T47D (cell line): ENCODE results near the gene PDE4B.

Source experiments
- DNase-seq, 2 experiments: peaks; one replicate each; pipeline versions ENCODE4 v3.0.0 to v3.0.0-alpha.2; 2011 to 2012; ENCODE audit warnings: low read depth in 1 of 2, low spot score in 1 of 2
- JUND ChIP-seq: IDR thresholded peaks from 2 replicates; pipeline ENCODE4 v1.6.1; 2012; ENCODE audit warnings: low read depth
- in situ Hi-C: cut with HindIII; loops from 2 replicates; pipeline ENCODE4 v1.10.0; 2016; ENCODE audit warnings: low sequenced_read_pairs, low pct_unique_long_range_greater_than_20kb

The PDE4B gene

GRCh38 chr1:65979136-65980044 is 186.7 kb downstream of the PDE4B start:
- no peak for DNase-seq
- TF ChIP-seq JUND: no peak
- in situ Hi-C loops: no loop called here

- no peak for TF ChIP-seq JUND
- in situ Hi-C loops: no loop called here
- no peak for DNase-seq
These were observed 187.5 kb downstream of the PDE4B start for GRCh38 chr1:65980237-65980636.

- no peak for TF ChIP-seq JUND
- no peak for DNase-seq
- in situ Hi-C loops: no loop called here
These were observed 190.8 kb downstream of the PDE4B start for GRCh38 chr1:65983500-65983899.

GRCh38 chr1:65985393-65986066 is 192.8 kb downstream of the PDE4B start:
- in situ Hi-C loops: no loop called here
- DNase-seq: no peak
- TF ChIP-seq JUND: no peak

GRCh38 chr1:65986146-65986545 is 193.5 kb downstream of the PDE4B start:
- in situ Hi-C loops: no loop called here
- TF ChIP-seq JUND: no peak
- DNase-seq: no peak

GRCh38 chr1:65990161-65990560 is 197.5 kb downstream of the PDE4B start:
- DNase-seq: no peak
- TF ChIP-seq JUND: no peak
- in situ Hi-C loops: no loop called here

- no peak for DNase-seq
- no peak for TF ChIP-seq JUND
- in situ Hi-C loops: no loop called here
These were observed 199.0 kb downstream of the PDE4B start for GRCh38 chr1:65991694-65992093.

DNA sequence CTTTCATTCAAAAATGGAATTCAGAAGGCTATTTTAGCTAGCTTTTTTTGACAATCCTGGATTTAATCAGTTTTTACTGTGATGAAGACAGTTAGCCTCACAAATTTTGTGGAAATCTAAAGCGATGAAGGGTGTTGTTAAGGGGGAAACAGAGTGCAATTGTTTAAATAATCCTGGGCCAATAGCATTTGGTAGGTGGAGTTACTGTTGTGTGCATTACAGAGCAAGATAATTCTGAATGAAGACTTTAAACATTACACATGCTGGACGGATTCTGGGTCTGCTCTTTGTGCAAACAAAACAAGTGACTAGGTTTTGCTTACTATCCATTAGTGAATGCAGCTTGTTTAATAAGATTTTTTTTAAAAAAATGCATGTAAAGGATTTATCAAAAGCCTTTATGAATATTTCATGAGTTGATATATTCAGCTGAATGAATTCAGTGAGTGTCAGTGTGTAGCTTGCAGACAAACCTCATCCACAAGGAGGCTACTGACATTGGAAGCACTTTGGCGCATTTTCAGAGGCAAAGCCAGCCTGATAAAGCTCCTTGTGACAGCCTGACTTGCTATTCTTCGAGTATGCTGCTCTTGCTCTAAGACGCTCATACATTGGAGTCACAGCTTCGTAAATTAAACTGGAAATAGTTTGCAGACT is 199.6 kb downstream of the PDE4B start:
- in situ Hi-C loops: no loop called here
- DNase-seq: peak in 1 of 2 experiments; percentile 15
- no peak for TF ChIP-seq JUND

GRCh38 chr1:65992831-65993271 is 200.2 kb downstream of the PDE4B start:
- in situ Hi-C loops: no loop called here
- TF ChIP-seq JUND: no peak
- peak in 1 of 2 experiments; percentile 2 for DNase-seq

DNA sequence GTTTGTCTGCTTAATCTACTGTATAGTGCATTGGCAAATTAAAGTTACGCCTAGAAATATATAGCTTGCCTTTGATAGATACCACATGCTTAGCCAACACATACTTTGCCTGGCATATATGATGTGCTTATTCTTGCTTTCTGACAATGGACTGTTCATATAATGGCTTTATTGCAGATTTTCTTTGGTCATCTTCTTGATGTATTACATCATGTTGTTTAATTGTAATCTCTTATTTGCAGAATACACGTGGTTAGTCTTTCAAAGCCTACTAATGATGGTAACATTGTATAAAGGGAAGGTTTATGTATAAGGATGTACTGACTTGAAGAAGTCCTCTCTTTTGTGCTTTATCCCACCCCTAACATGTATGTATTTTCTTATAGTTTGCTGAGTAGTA is 201.5 kb downstream of the PDE4B start:
- in situ Hi-C loops: no loop called here
- no peak for TF ChIP-seq JUND
- no peak for DNase-seq

DNA sequence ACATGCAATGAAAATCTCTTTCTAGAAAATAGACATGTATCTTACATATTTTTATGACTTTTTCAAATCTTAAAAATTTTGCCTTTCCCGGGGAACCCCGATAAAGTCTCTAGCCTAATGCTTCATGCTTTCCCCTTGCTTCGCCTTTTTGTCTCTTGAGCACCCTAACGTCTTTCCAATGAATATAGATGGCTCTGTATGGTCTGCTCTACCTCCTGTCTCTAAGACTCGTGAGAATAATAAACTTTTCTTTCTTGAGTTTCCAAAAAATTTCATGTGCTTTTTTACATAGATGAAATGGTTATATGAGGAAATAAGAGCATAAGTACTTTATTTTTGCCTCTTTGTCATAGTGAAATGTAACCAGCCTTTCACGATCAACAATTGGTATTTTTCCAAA is 202.6 kb downstream of the PDE4B start:
- DNase-seq: no peak
- TF ChIP-seq JUND: no peak
- in situ Hi-C loops: no loop called here

DNA sequence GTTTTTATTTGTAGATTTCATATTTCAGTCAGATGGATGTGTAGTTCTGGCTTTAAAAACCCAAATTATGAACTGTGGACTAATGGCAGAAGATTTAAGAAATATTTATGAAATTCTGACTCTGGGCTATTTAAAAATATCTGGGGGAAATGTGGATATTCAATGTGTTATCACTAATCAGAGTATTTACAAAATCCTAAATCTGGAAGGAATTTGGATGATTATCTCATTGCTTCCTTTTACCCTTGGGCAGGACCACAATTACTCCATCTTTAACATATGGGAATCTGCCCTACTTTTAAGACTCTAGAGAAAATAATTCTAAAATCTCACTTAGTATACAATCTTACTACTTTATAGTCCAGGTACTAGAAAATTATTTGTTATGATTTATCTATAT is 203.2 kb downstream of the PDE4B start:
- TF ChIP-seq JUND: no peak
- no peak for DNase-seq
- in situ Hi-C loops: no loop called here

GRCh38 chr1:65997693-65998092 is 205.0 kb downstream of the PDE4B start:
- no peak for DNase-seq

More at GRCh38 chr1:65997693-65998092, 205.0 kb downstream of the PDE4B start:
- in situ Hi-C loops: no loop called here
- TF ChIP-seq JUND: no peak
